ENCODE measurements around the gene RSPH1. TPM values are rescaled to one million over a fixed set of nuclear protein-coding genes. Genes with fewer than 3 reads are reported as not detected.

The RSPH1 gene
- polyA plus RNA-seq, 1 experiment, result not detected

DNA sequence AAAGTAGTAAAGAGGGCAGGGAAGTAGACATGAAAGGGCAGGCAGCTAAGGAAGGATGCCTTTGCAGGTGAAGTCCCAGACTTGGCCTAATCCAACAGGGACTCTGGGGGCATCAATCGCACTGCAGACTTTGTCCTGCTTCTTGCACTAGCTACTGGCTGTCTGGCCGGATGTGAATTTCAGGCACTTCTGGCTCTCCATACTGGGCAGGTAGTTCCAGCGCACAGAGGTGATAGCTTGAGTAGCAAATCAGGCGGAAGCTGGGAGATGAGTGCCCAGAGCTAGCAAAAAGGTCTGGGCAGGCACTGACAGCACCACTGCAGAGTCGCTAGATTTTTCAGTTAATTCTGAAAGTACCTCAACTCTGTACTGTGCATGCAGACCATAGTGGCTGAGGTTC lies 997 bp downstream of the RSPH1 start:
- CTCF ChIA-PET, result no interaction called here
- POLR2A ChIA-PET, result no interaction called here
- Histone ChIP-seq H3K4me3 (ENCODE audit: low read depth, low read length) (no peak overlapping the region), H3K9me3 (ENCODE audit: control insufficient read depth, insufficient read depth, low read length) (peaks cover 4% of the 10 kb centered on the region; the same call in 1 of the 2 replicates), H3K27me3 (ENCODE audit: control insufficient read depth, insufficient read depth, low read length) (no peaks in the 10 kb centered on the region), H3K27ac (ENCODE audit: low read depth, low read length) (no peak overlapping the region)
- no peak for TF ChIP-seq CTCF (IDR thresholded peaks at IDR 0.05; ENCODE audit: low read depth, low read length)
- no peak for DNase-seq (ENCODE audit: low read depth, low spot score)

- Histone ChIP-seq H3K27me3 (ENCODE audit: control insufficient read depth, insufficient read depth, low read length) (no peaks in the 10 kb centered on the region), H3K9me3 (ENCODE audit: control insufficient read depth, insufficient read depth, low read length) (peaks cover 4% of the 10 kb centered on the region; the same call in 1 of the 2 replicates), H3K4me3 (ENCODE audit: low read depth, low read length) (no peak overlapping the region), H3K27ac (ENCODE audit: low read depth, low read length) (no peak overlapping the region)
- CTCF ChIA-PET, result no interaction called here
- TF ChIP-seq CTCF (IDR thresholded peaks at IDR 0.05; ENCODE audit: low read depth, low read length), result no peak
- DNase-seq (ENCODE audit: low read depth, low spot score), result no peak
- POLR2A ChIA-PET, result no interaction called here
These were observed 2.6 kb downstream of the RSPH1 start for GRCh38 chr21:42493109-42494060.

DNA sequence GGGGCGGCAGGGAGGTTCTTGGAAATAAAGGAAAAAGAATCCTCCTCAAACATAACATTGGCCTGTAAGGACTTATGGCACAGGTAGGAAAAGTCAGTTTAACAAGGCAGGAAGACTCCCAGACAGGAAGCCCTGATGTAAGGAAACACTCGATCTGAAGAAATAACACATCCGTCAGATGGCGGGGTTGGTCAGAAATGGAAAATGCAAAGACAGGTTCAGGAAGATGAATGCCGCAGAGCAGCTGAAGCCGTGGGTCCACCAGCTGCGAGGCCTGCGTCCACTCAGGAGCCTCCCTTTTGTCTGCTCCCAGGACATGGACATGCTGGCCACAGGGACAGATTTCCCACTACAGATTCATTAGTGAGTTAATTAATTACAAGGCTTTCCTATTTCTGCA lies 3.8 kb downstream of the RSPH1 start:
- TF ChIP-seq CTCF (IDR thresholded peaks at IDR 0.05; ENCODE audit: low read depth, low read length), result no peak
- H3K4me3 ChIP-seq (ENCODE audit: low read depth, low read length), result no peak overlapping the region
- no peak overlapping the region for H3K27ac ChIP-seq (ENCODE audit: low read depth, low read length)
- peaks cover 4% of the 10 kb centered on the region; the same call in 1 of the 2 replicates for H3K9me3 ChIP-seq (ENCODE audit: control insufficient read depth, insufficient read depth, low read length)
- CTCF ChIA-PET, result no interaction called here
- no peak for DNase-seq (ENCODE audit: low read depth, low spot score)
- no peaks in the 10 kb centered on the region for H3K27me3 ChIP-seq (ENCODE audit: control insufficient read depth, insufficient read depth, low read length)
- POLR2A ChIA-PET, result no interaction called here

DNA sequence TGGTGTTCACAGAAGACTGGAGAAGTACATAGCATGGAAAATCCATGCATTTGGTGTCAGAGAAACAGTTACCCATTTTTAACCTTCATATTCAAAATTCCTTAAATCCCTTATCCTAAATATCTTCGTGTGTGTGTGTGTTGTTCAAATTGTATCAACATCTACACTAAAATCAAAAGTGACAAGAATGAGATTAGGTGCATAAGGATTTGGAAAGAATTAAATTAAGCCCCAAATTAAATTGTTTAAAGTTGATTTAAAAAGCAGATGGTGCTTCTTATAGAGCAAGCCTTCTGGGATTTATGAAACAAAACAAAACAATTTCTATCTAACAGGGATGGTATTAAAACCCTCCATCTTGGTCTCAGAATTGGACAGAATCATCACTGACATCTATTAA lies 4.7 kb downstream of the RSPH1 start:
- TF ChIP-seq CTCF (IDR thresholded peaks at IDR 0.05; ENCODE audit: low read depth, low read length), result no peak
- ChIA-PET CTCF (no interaction called here), POLR2A (no interaction called here)
- DNase-seq (ENCODE audit: low read depth, low spot score), result no peak
- no peak overlapping the region for H3K4me3 ChIP-seq (ENCODE audit: low read depth, low read length)
- H3K27me3 ChIP-seq (ENCODE audit: control insufficient read depth, insufficient read depth, low read length), result peaks cover 2% of the 10 kb centered on the region
- no peak overlapping the region for H3K27ac ChIP-seq (ENCODE audit: low read depth, low read length)
- H3K9me3 ChIP-seq (ENCODE audit: control insufficient read depth, insufficient read depth, low read length), result no peaks in the 10 kb centered on the region; the same call in 1 of the 2 replicates

GRCh38 chr21:42490720-42491119 lies 5.3 kb downstream of the RSPH1 start:
- no peak for TF ChIP-seq CTCF (IDR thresholded peaks at IDR 0.05; ENCODE audit: low read depth, low read length)
- Histone ChIP-seq H3K27ac (ENCODE audit: low read depth, low read length) (no peak overlapping the region), H3K9me3 (ENCODE audit: control insufficient read depth, insufficient read depth, low read length) (no peaks in the 10 kb centered on the region), H3K4me3 (ENCODE audit: low read depth, low read length) (no peak overlapping the region), H3K27me3 (ENCODE audit: control insufficient read depth, insufficient read depth, low read length) (peaks cover 2% of the 10 kb centered on the region)
- CTCF ChIA-PET, result no interaction called here
- DNase-seq (ENCODE audit: low read depth, low spot score), result no peak
- POLR2A ChIA-PET, result no interaction called here
